ENCODE data around the gene HSD17B12. TPM values are rescaled to one million over a fixed set of nuclear protein-coding genes. Genes with fewer than 3 reads are reported as not detected.

The HSD17B12 gene
- total RNA-seq, 4 donors from 2014 or later, result 27.9 to 161 (median 99.8) TPM

GRCh38 chr11:43895601-43896000, 215.1 kb downstream of the HSD17B12 start:
- no peaks in the 10 kb centered on the region for H3K36me3 ChIP-seq

GRCh38 chr11:43898574-43898973, 218.0 kb downstream of the HSD17B12 start:
- intact Hi-C loops (cut with DNase I; ENCODE audit: low total_unique reads), result no loop called here
- Histone ChIP-seq H3K27ac (no peak overlapping the region), H3K4me3 (no peak overlapping the region), H3K27me3 (no peaks in the 10 kb centered on the region), H3K9me3 (no peaks in the 10 kb centered on the region), H3K36me3 (no peaks in the 10 kb centered on the region), H3K4me1 (no peaks in the 10 kb centered on the region)
- DNase-seq, result no peak
- TF ChIP-seq CTCF (IDR thresholded peaks at IDR 0.05), result no peak
- TF ChIP-seq POLR2A (IDR thresholded peaks at IDR 0.05), result no peak

More at GRCh38 chr11:43895601-43896000, 215.1 kb downstream of the HSD17B12 start:
- H3K4me1 ChIP-seq, result no peaks in the 10 kb centered on the region
- no peak for DNase-seq
- H3K4me3 ChIP-seq, result no peak overlapping the region
- intact Hi-C loops (cut with DNase I; ENCODE audit: low total_unique reads), result no loop called here
- no peak for TF ChIP-seq CTCF (IDR thresholded peaks at IDR 0.05)
- no peak for TF ChIP-seq POLR2A (IDR thresholded peaks at IDR 0.05)
- H3K27ac ChIP-seq, result peak overlapping the region; percentile 56 to 68
- no peaks in the 10 kb centered on the region for H3K27me3 ChIP-seq
- no peaks in the 10 kb centered on the region for H3K9me3 ChIP-seq

DNA sequence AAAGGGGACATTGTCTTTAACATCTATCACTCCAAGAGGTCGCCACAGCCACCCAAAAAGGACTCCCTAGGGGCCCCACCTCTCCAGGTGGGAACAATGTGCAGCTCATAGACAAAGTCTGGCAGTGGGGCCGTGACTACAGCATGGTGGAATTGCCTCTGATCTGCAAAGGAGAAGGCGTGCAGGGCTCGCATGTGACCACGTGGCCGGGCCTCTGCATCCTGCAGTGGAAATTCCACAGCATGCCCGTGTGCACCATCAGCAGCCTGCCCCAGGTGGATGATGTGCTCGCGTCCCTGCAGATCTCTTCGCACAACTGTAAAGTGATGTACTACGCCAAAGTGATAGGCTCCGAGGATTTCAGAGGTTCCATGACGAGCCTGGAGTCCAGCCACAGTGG, 218.6 kb downstream of the HSD17B12 start:
- DNase-seq, result no peak
- H3K4me3 ChIP-seq, result no peak overlapping the region
- no peaks in the 10 kb centered on the region for H3K27me3 ChIP-seq
- peaks cover 0 to 3% of the 10 kb centered on the region in 2 donors for H3K4me1 ChIP-seq
- TF ChIP-seq POLR2A (IDR thresholded peaks at IDR 0.05) (no peak), CTCF (IDR thresholded peaks at IDR 0.05) (no peak)
- no peaks in the 10 kb centered on the region for H3K9me3 ChIP-seq
- no peaks in the 10 kb centered on the region for H3K36me3 ChIP-seq
- H3K27ac ChIP-seq, result no peak overlapping the region
- intact Hi-C loops (cut with DNase I; ENCODE audit: low total_unique reads), result no loop called here

- TF ChIP-seq POLR2A (IDR thresholded peaks at IDR 0.05) (no peak), CTCF (IDR thresholded peaks at IDR 0.05) (no peak)
- intact Hi-C loops (cut with DNase I; ENCODE audit: low total_unique reads), result no loop called here
- H3K36me3 ChIP-seq, result no peaks in the 10 kb centered on the region
- H3K9me3 ChIP-seq, result no peaks in the 10 kb centered on the region
- H3K27me3 ChIP-seq, result no peaks in the 10 kb centered on the region
- no peak overlapping the region for H3K27ac ChIP-seq
- DNase-seq, result no peak
- H3K4me1 ChIP-seq, result peaks cover 4 to 12% of the 10 kb centered on the region in 2 donors
- H3K4me3 ChIP-seq, result no peak overlapping the region
Measured at GRCh38 chr11:43901551-43901950, 221.0 kb downstream of the HSD17B12 start.

- no peak overlapping the region for H3K4me3 ChIP-seq
- H3K4me1 ChIP-seq, result peaks cover 4 to 12% of the 10 kb centered on the region in 2 donors
- intact Hi-C loops (cut with DNase I; ENCODE audit: low total_unique reads), result no loop called here
Measured at GRCh38 chr11:43903078-43903477, 222.5 kb downstream of the HSD17B12 start.

More at GRCh38 chr11:43903078-43903477, 222.5 kb downstream of the HSD17B12 start:
- Histone ChIP-seq H3K27ac (no peak overlapping the region), H3K9me3 (no peaks in the 10 kb centered on the region), H3K27me3 (no peaks in the 10 kb centered on the region), H3K36me3 (no peaks in the 10 kb centered on the region)
- DNase-seq, result no peak
- no peak for TF ChIP-seq CTCF (IDR thresholded peaks at IDR 0.05)
- no peak for TF ChIP-seq POLR2A (IDR thresholded peaks at IDR 0.05)
